Left ventricle myocardium inferior (tissue), 1 donor: Measurements from ENCODE around the gene SEMA3C. TPM values are rescaled to one million over a fixed set of nuclear protein-coding genes. Genes with fewer than 3 reads are reported as not detected.

Experiments used
- DNase-seq: peaks from one replicate; pipeline ENCODE4 v3.0.0-alpha.2; 2020
- H3K27ac ChIP-seq: fragments of 200-600 bp; replicated peaks from 2 replicates; pipeline ENCODE4 v1.8.0; 2021
- H3K27me3 ChIP-seq: fragments of 200-600 bp; 2 replicates; pipeline ENCODE4 v1.8.0; 2021; ENCODE audit warnings: low read depth
- H3K36me3 ChIP-seq: fragments of 200-600 bp; 2 replicates; pipeline ENCODE4 v1.8.0; 2021
- H3K4me1 ChIP-seq: fragments of 200-600 bp; 2 replicates; pipeline ENCODE4 v1.8.0; 2021
- H3K4me3 ChIP-seq: fragments of 200-600 bp; 2 replicates; pipeline ENCODE4 v1.8.0; 2021; ENCODE audit warnings: mild to moderate bottlenecking, moderate library complexity
- H3K9me3 ChIP-seq: fragments of 200-600 bp; replicated peaks from 2 replicates; pipeline ENCODE4 v1.8.0; 2021
- CTCF ChIP-seq: fragments of 200-600 bp; IDR thresholded peaks from 2 replicates; pipeline ENCODE4 v1.8.0; 2021; ENCODE audit warnings: antibody characterized with exemption, mild to moderate bottlenecking, borderline replicate concordance
- intact Hi-C: fragments of 100-400 bp; cut with micrococcal nuclease; formaldehyde crosslinking; loops from one replicate; pipeline ENCODE4 v1.11.0; 2022
- total RNA-seq: library from RNA; stranded (reverse); fragmentation: NEBNext Ultra II Directional; extraction: Animal tissue kit (Norgen Biotek cat#: 25700); gene quantifications from one replicate; pipeline ENCODE4 v1.2.1, GENCODE V29; 2021
- donor health status: DM: no; HTN: yes; CAD: no; lungs with severe emphysema.

SEMA3C gene
- total RNA-seq, 1 donor from 2014 or later = 66.5 TPM

GRCh38 chr7:80916770-80917741 is 1.8 kb downstream of the SEMA3C start:
- intact Hi-C loops = loop anchor here (10.0 kb wide), 1 partner anchor 222 kb away; no protein-coding TSS in a partner anchor
- Histone ChIP-seq H3K9me3 (no peaks in the 10 kb centered on the region), H3K4me3 (peak overlapping the region; percentile 74), H3K27me3 (peaks cover 23% of the 10 kb centered on the region), H3K36me3 (no peaks in the 10 kb centered on the region), H3K4me1 (peaks cover 29% of the 10 kb centered on the region), H3K27ac (no peak overlapping the region)
- no peak for DNase-seq
- peak; percentile 47 for TF ChIP-seq CTCF

- Histone ChIP-seq H3K36me3 (no peaks in the 10 kb centered on the region), H3K4me1 (peaks cover 37% of the 10 kb centered on the region), H3K27me3 (no peaks in the 10 kb centered on the region), H3K4me3 (no peak overlapping the region), H3K9me3 (no peaks in the 10 kb centered on the region), H3K27ac (no peak overlapping the region)
- no peak for DNase-seq
- intact Hi-C loops = loop anchor here (10.0 kb wide), 1 partner anchor 215 kb away; no protein-coding TSS in a partner anchor
- TF ChIP-seq CTCF = no peak
These were observed 8.6 kb downstream of the SEMA3C start for GRCh38 chr7:80910228-80910627.

- H3K36me3 ChIP-seq = no peaks in the 10 kb centered on the region
- H3K4me1 ChIP-seq = peaks cover 37% of the 10 kb centered on the region
These were observed 10.5 kb downstream of the SEMA3C start for GRCh38 chr7:80908360-80908797.

GRCh38 chr7:80907612-80908011 is 11.2 kb downstream of the SEMA3C start:
- Histone ChIP-seq H3K4me1 (peaks cover 37% of the 10 kb centered on the region), H3K36me3 (no peaks in the 10 kb centered on the region), H3K27me3 (no peaks in the 10 kb centered on the region), H3K9me3 (no peaks in the 10 kb centered on the region), H3K4me3 (peak overlapping the region; percentile 38), H3K27ac (no peak overlapping the region)
- TF ChIP-seq CTCF = no peak
- DNase-seq = no peak
- intact Hi-C loops = no loop called here

More at GRCh38 chr7:80908360-80908797, 10.5 kb downstream of the SEMA3C start:
- Histone ChIP-seq H3K27ac (no peak overlapping the region), H3K4me3 (peak overlapping the region; percentile 38), H3K27me3 (no peaks in the 10 kb centered on the region), H3K9me3 (no peaks in the 10 kb centered on the region)
- DNase-seq = no peak
- intact Hi-C loops = no loop called here
- no peak for TF ChIP-seq CTCF

GRCh38 chr7:80907141-80907601 is 11.7 kb downstream of the SEMA3C start:
- Histone ChIP-seq H3K4me3 (no peak overlapping the region), H3K36me3 (no peaks in the 10 kb centered on the region), H3K27me3 (no peaks in the 10 kb centered on the region), H3K9me3 (no peaks in the 10 kb centered on the region), H3K27ac (no peak overlapping the region), H3K4me1 (peaks cover 37% of the 10 kb centered on the region)
- no peak for DNase-seq
- intact Hi-C loops = no loop called here
- TF ChIP-seq CTCF = no peak
